Measurements from ENCODE around the gene DOCK7.

- TF ChIP-seq CTCF (IDR thresholded peaks at IDR 0.05) (no peak), POLR2A (IDR thresholded peaks at IDR 0.05) (no peak), POLR2AphosphoS5 (IDR thresholded peaks at IDR 0.05) (no peak)
Observed at GRCh38 chr1:62724430-62724829, 36.2 kb upstream of the DOCK7 start.

Measured in suprapubic skin (tissue), 4 donors.